ENCODE data around the gene PDGFD.

DNA sequence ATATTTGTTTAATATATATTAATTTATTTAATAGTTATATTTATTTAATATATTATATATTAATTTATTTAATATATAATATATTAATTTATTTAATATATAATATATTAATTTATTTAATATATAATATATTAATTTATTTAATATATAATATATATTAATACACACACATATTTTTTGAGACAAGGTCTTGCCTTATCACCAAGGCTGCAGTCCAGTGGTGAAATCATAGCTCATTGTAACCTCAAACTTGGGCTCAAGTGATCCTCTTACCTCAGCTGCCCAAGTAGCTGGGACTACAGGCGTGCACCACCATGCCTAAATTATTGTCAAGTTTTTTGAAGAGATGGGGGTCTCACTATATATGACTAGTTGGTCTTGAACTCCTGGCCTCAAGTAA, 178.9 kb downstream of the PDGFD start:
- TF ChIP-seq POLR2A (IDR thresholded peaks at IDR 0.05): no peak
- no peak for TF ChIP-seq CTCF (IDR thresholded peaks at IDR 0.05)

Data from thyroid gland (tissue), 4 donors.